GM12878 (cell line): ENCODE results near the gene WFDC8. TPM values are rescaled to one million over a fixed set of nuclear protein-coding genes. Genes with fewer than 3 reads are reported as not detected.

Source experiments
- ATAC-seq: fragments of 200-7000 bp; cut with Tn5 transposase; 3 replicates; pipeline ENCODE4 v1.9.1; 2020; ENCODE audit warnings: mild to moderate bottlenecking, moderate library complexity
- BruUV-seq: library from RNA; stranded (reverse); fragments of 400-500 nt; replicated peaks from 2 replicates; lab custom pipeline; 2021; lab: Mats Ljungman, UMichigan
- CTCF ChIA-PET: fragments of 300-600 bp; sonication (Branson Sonifier 250); formaldehyde crosslinking; extraction: SDS; loops from one replicate; lab custom pipeline; 2021; ENCODE audit warnings: inconsistent platforms; lab: Yijun Ruan, JAX
- POLR2A ChIA-PET: fragments of 350-600 bp; formaldehyde crosslinking; extraction: SDS; loops from one replicate; lab custom pipeline; 2021; ENCODE audit warnings: inconsistent platforms; lab: Charles Lee
- RAD21 ChIA-PET: fragments of 300-600 bp; sonication (Branson Sonifier 250); formaldehyde crosslinking; loops from one replicate; lab custom pipeline; 2023; ENCODE audit warnings: antibody characterized with exemption; ENCODE audit not compliant: unreplicated experiment; lab: Charles Lee
- SMC1A ChIA-PET: fragments of 300-600 bp; sonication (Branson Sonifier 250); formaldehyde crosslinking; loops from one replicate; lab custom pipeline; 2023; ENCODE audit not compliant: unreplicated experiment, uncharacterized antibody; lab: Charles Lee
- DNase-seq: peaks from one replicate; pipeline ENCODE4 v3.0.0-alpha.2; 2011; ENCODE audit warnings: low read depth, low spot score
- FAIRE-seq: peaks from 3 replicates; lab custom pipeline; 2011; peaks lifted over from hg19 to GRCh38; lab: Jason Lieb, UNC
- H2AFZ ChIP-seq: 2 replicates; pipeline ENCODE4 v1.6.0; 2011; ENCODE audit warnings: low read depth, low read length, control low read depth; ENCODE audit not compliant: control insufficient read depth
- H3K27ac ChIP-seq: 2 replicates; pipeline ENCODE4 v1.5.1; 2011; ENCODE audit warnings: control low read depth; ENCODE audit not compliant: control insufficient read depth, insufficient read depth
- H3K27me3 ChIP-seq, 2 experiments: replicated peaks in 1 of 2; 2 replicates each; pipeline versions ENCODE4 v1.6.0 to v1.6.1; 2011; ENCODE audit warnings: low read length in 1 of 2; ENCODE audit not compliant: control insufficient read depth in 2 of 2, insufficient read depth in 2 of 2
- H3K36me3 ChIP-seq, 2 experiments: 2 replicates each; pipeline ENCODE4 v1.5.1; 2011; ENCODE audit warnings: low read length in 1 of 2; ENCODE audit not compliant: control insufficient read depth in 2 of 2, insufficient read depth in 2 of 2
- H3K4me1 ChIP-seq: 2 replicates; pipeline ENCODE4 v1.6.1; 2011; ENCODE audit warnings: mild to moderate bottlenecking, low read length, moderate library complexity, mixed read lengths; ENCODE audit not compliant: control insufficient read depth, insufficient read depth
- H3K4me2 ChIP-seq: 2 replicates; pipeline ENCODE4 v1.6.0; 2011; ENCODE audit warnings: control low read depth; ENCODE audit not compliant: control insufficient read depth, insufficient read depth
- H3K4me3 ChIP-seq: fragments of 200-600 bp; sonication (generic); 2 replicates; pipeline ENCODE4 v1.5.1; 2016
- H3K79me2 ChIP-seq: 2 replicates; pipeline ENCODE4 v1.6.0; 2011; ENCODE audit warnings: low read length; ENCODE audit not compliant: control insufficient read depth, insufficient read depth
- H3K9ac ChIP-seq: 2 replicates; pipeline ENCODE4 v1.8.0; 2011; ENCODE audit warnings: low read length, control low read depth, mixed read lengths; ENCODE audit not compliant: control insufficient read depth, insufficient read depth
- H3K9me3 ChIP-seq: replicated peaks from 3 replicates; pipeline ENCODE4 v1.5.1; 2011; ENCODE audit warnings: mild to moderate bottlenecking, low read length; ENCODE audit not compliant: control insufficient read depth, insufficient read depth
- H4K20me1 ChIP-seq: 2 replicates; pipeline ENCODE4 v1.6.0; 2011; ENCODE audit not compliant: control insufficient read depth, insufficient read depth
- CHD4 ChIP-seq: fragments of 200-600 bp; sonication (generic); IDR thresholded peaks from 2 replicates; pipeline ENCODE4 v1.6.1; 2016; ENCODE audit warnings: mild to moderate bottlenecking
- EP300 ChIP-seq, 2 experiments: fragments of 150-350 bp in 1 of 2; IDR thresholded peaks; 2 replicates each; pipeline ENCODE4 v1.6.1; 2011 to 2012; ENCODE audit warnings: low read depth in 2 of 2, low read length in 2 of 2, borderline replicate concordance in 1 of 2, improper control_type of control experiment in 1 of 2, inconsistent platforms in 1 of 2; ENCODE audit not compliant: control insufficient read depth in 1 of 2
- HDAC6 ChIP-seq: fragments of 200-600 bp; sonication (generic); IDR thresholded peaks from one replicate; pipeline ENCODE4 v1.8.0; 2017; ENCODE audit warnings: antibody characterized with exemption; ENCODE audit not compliant: unreplicated experiment
- IRF3 ChIP-seq: fragments of 450-650 bp; IDR thresholded peaks from 2 replicates; pipeline ENCODE4 v1.6.1; 2014; ENCODE audit warnings: mild to moderate bottlenecking
- KDM1A ChIP-seq: fragments of 200-600 bp; sonication (generic); IDR thresholded peaks from 2 replicates; pipeline ENCODE4 v1.6.1; 2016; ENCODE audit warnings: borderline replicate concordance
- MAX ChIP-seq: IDR thresholded peaks from 2 replicates; pipeline ENCODE4 v1.6.1; 2012; ENCODE audit warnings: low read depth, low read length, improper control_type of control experiment
- SMAD5 ChIP-seq: IDR thresholded peaks from 2 replicates; pipeline ENCODE4 v1.6.1; 2016; ENCODE audit warnings: antibody characterized with exemption, low read depth
- USF1 ChIP-seq: IDR thresholded peaks from 2 replicates; pipeline ENCODE4 v1.6.1; 2011; ENCODE audit warnings: borderline replicate concordance, low read depth, mild to moderate bottlenecking, moderate library complexity, mixed read lengths, low read length; ENCODE audit not compliant: insufficient read depth; ENCODE audit errors: extremely low read length
- ZBTB40 ChIP-seq: fragments of 450-650 bp; IDR thresholded peaks from 2 replicates; pipeline ENCODE4 v1.6.1; 2016; ENCODE audit warnings: mild to moderate bottlenecking, moderate library complexity, borderline replicate concordance
- WGBS: methylation state at CpG from one replicate; pipeline ENCODE4 v1.1.6; 2016; ENCODE audit warnings: low lambda C conversion rate; ENCODE audit not compliant: insufficient replicate concordance, insufficient coverage; ENCODE audit errors: missing lambda C conversion rate; 5-methylcytosine and 5-hydroxymethylcytosine counted together
- in situ Hi-C: fragments of 300-500 bp; cut with MboI; formaldehyde crosslinking; loops from 9 replicates; pipeline ENCODE4 v1.14.3; 2018; ENCODE audit warnings: mixed read lengths
- intact Hi-C: fragments of 100-400 bp; cut with micrococcal nuclease; formaldehyde crosslinking; loops from one replicate; pipeline ENCODE4 v1.14.2; 2022; ENCODE audit not compliant: unreplicated experiment
- polyA plus RNA-seq, 11 experiments: library from polyadenylated mRNA; depleted of rRNA in 4 of 11; unstranded in 6 of 11; stranded (reverse) in 5 of 11; fragments of >200 nt; fragmentation: Nextera tagmentation in 4 of 11; fragmentation: Illumina TruSeq in 1 of 11; extraction: Ambion mirVana in 4 of 11; extraction: Trizol in 1 of 11; gene quantifications; 1 replicate in 1 of 11; 2 replicates in 10 of 11; pipeline versions ENCODE4 v1.2.1 to v1.2.3, GENCODE V29; 2011 to 2016; ENCODE audit warnings: inconsistent platforms in 2 of 11, missing spikeins in 2 of 11, low read depth in 1 of 11
- total RNA-seq, 4 experiments: library from RNA; depleted of rRNA in 3 of 4; stranded (reverse); fragments of >200 nt in 3 of 4; fragmentation: Illumina TruSeq in 1 of 4; extraction: Trizol in 1 of 4; gene quantifications; 2 replicates each; pipeline versions ENCODE4 v1.2.1 to v1.2.3, GENCODE V29; 2013 to 2021

WFDC8 gene
- total and polyA plus RNA-seq, 10 of the 15 experiments (the other 5 are each of a cell fraction or from before 2014, with no cell fraction given): not detected

- no peak for ATAC-seq
- 13% methylated on average over 7 of the region's 7 CpGs for WGBS
- RAD21 ChIA-PET: no interaction called here
- intact Hi-C loops (no loop called here), in situ Hi-C loops (no loop called here)
- SMC1A ChIA-PET: no interaction called here
- POLR2A ChIA-PET: no interaction called here
- Histone ChIP-seq H2AFZ (no peak overlapping the region), H3K79me2 (no peaks in the 10 kb centered on the region), H3K4me1 (peaks cover 5% of the 10 kb centered on the region), H3K4me2 (no peak overlapping the region), H3K9me3 (no peaks in the 10 kb centered on the region; the same call in 2 of the 3 replicates), H3K9ac (no peak overlapping the region), H3K27me3 (peaks cover 0 to 2% of the 10 kb centered on the region in 2 experiments; a peak in 1 of 4 replicates), H3K4me3 (no peak overlapping the region), H4K20me1 (no peaks in the 10 kb centered on the region), H3K36me3 (no peaks in the 10 kb centered on the region)
- DNase-seq: no peak
- no TSS peak for BruUV-seq
- CTCF ChIA-PET: no interaction called here
- FAIRE-seq: no peak
- TF ChIP-seq SMAD5 (no peak), HDAC6 (no peak), ZBTB40 (no peak), EP300 (IDR thresholded peaks at IDR 0.05; ENCODE audit: borderline replicate concordance in 1 of 2, control insufficient read depth in 1 of 2, low read depth in 2 of 2, low read length in 2 of 2) (no peak), USF1 (no peak), KDM1A (no peak), IRF3 (no peak), MAX (no peak), CHD4 (no peak)
- TF ChIP-seq, all 136 proteins: peak for 0
- H3K27ac ChIP-seq: no peak overlapping the region
Observed at GRCh38 chr20:45508068-45508886, 70.8 kb downstream of the WFDC8 start.
